NCI-H2107 (cell line): Measurements from ENCODE around the gene TBC1D22A.
"Not testable (repeated sequence)": the region's sequence is repeated elsewhere in the genome, so short reads cannot be mapped to it uniquely, and the experiment has no call there.

Experiments used
- DNase-seq: peaks from one replicate; lab custom pipeline; 2025; lab: John Stamatoyannopoulos, UW

The TBC1D22A gene

DNA sequence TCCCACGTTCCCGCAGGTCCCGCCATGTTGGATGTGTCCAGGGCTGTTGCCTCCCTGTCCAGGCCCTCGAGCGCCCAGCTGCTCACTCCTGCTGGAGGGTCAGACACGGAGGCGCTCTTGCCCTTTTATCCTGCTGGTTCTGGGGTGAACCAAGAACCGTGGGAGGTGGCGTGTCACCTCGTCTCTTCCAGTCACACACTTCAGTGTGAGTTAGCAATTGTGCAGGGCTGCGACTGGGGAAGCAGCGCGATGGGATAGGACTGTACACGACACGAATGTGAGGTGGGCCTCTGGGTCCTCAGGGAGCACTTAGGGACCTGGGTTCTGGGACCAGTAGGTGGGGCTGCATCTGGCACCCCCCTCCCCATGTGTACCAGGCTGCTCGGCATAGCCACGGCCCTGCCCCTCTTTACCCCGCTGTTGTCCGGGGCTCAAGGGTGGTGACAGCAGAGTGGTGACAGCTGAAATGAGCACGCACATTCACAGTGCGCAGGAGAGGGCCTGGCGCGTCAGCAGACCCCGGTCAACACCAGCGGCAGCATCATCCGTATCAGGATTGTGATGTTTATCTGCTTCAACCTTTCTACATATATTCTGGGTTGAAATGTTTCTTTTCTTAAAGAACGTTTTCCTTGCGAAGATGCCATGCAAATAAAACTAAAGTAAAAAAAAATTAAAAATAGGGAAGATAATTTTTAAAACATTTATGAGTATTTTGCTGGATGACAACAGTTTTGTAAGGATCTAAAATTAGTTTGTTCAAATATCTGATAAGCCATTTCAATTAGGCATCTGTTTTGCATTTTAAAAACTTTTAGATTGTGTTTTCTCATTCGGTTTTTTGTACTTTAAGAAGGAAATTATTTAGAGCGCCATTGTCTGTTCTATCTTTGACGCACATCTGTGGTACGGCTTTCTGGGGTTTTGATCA lies 210.7 kb downstream of the TBC1D22A start:
- DNase-seq = no peak

DNA sequence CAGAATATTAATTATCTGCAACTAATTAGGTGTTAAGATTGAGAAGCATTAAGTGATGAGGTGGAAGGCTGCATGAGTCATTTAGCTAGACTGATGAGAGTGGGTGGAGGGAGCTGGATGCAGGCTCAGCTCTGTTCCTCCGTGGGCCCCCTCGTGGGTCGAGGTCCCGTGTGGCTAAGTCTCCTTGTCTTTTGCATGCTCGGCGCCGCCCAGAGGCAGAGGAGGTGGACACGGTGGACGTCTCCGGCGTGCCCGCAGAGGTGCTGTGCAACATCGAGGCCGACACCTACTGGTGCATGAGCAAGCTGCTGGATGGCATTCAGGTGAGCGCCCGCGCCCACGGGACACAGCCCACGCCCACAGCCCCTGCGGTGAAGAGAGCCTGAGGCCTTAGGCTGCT lies 211.6 kb downstream of the TBC1D22A start:
- no peak for DNase-seq

DNA sequence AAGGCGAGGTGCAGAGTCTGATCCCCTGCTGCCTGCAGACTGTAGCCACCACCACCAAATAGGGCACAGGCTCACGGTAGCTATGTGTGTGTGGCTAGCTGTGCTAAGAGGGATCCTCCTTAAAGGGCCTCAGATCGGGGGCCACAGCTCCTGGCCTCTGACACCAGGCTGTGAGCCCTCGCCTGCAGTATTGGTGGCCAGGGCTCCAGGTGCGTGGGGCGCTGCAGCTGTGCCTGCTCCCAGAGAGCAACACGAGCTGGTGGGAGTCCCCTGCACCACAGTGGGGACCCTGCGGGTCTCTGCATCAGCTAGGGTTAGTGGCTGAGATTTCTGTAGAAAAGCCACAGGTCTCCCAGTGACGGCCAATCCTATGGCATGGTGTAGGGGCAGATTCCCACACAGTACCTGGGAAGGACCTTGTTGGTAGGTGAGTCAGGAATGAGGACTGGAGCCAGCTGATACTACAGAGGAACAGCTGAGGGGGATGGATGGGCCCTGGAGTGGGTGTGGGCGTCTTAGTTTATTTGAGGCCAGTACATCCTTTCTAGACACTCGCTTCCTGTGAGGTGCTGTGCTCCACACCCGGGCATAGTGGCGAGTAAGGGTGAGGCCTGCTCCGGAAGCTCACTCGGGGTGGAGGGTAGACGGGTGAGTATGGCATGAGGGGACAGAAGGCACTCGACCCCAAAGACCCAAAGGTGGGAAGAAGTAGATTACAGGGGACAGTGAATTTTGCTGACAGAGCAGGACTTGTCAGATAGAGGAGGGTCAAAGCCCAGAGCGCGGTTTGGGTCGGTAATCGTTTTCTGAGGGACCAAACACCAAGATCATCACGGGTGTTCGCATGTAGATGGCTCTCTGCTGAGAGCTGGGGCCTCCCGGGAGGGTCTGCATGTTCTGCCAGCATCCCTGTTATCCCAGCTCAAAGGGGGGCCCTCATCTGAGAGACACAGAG lies 212.5 kb downstream of the TBC1D22A start:
- no peak for DNase-seq

DNA sequence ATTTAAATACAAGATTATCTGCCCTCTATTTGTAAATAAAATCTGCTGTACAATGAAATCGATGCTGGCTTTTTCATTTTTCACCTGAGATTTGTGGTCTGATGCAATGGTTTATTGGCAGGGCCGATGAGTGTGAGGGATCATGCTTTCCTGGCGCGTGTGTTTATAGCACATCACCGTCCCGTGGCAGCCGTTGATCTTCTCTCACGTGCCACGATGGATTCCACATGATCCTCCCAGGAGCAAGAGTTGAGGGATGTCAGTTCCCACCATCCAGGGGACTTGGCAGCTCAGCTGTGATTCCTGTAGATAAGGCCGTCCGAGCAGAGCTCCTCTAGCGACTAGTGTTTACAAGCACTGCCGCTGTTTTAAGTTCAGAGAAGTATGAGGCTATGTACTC lies 213.7 kb downstream of the TBC1D22A start:
- no peak for DNase-seq

DNA sequence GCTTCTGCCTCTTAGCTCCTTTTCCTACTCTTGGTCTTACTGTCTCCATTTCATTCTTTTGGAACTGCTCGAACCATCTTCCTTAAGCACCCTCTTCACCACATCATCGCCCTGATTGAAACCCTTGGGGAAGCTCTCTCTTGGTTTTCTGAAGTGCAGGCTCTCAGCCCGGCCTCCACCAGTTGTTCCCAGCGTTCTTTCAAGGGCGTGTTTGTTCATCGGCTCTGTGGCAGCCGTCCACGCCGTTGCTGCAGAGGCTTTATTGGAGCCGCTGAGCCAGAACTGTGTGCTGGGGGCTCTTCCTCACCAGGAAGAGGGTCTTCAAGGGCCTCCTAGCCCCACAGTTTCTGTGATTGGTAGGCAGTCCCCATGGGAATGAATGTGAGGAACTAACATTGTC lies 214.1 kb downstream of the TBC1D22A start:
- DNase-seq = no peak

DNA sequence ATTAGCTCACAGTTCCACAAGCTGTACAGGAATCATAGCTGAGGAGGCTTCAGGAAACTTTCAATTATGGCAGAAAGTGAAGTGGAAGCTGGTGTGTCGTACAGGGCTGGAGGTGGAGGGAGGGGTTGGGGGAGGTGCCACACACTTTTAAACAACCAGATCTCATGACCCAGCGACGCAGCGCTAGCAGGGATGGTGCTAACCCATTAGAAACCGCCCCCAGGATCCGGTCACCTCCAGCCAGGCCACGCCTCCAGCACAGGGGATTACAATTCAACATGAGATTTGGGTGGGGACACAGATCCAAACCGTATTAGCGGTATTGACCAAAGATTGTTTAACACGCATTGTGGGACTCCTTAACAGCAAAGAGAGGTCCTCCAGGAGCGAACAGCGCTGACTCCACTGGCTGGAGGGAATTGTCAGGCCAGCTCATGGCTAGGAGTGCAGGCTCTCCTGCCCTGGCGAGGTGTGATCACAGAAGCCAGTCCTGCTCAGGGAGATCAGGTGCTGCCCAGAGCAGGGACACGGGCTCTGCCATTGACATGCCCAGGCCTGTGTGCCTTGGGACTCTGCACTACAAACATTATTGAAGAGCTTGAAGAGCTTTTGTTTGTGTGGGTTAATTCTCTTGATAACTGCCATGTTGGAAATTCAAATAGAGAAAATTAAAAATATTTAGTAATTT lies 215.3 kb downstream of the TBC1D22A start:
- DNase-seq = no peak

DNA sequence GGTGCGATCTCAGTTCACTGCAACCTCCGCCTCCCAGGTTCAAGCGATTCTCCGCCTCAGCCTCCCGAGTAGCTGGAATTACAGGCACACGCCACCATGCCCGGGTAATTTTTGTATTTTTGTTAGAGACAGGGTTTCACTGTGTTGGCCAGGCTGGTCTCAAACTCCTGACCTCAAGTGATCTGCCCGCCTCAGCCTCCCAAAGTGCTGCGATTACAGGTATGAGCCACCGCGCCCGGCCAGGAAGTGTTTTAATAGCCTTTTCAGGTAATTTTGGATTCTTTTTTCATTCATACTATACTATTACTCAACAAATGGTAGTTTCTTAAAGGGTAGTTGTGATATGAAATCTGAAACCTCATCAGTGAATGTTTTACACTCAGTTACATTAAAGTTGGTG lies 216.2 kb downstream of the TBC1D22A start:
- not testable (repeated sequence) for DNase-seq

DNA sequence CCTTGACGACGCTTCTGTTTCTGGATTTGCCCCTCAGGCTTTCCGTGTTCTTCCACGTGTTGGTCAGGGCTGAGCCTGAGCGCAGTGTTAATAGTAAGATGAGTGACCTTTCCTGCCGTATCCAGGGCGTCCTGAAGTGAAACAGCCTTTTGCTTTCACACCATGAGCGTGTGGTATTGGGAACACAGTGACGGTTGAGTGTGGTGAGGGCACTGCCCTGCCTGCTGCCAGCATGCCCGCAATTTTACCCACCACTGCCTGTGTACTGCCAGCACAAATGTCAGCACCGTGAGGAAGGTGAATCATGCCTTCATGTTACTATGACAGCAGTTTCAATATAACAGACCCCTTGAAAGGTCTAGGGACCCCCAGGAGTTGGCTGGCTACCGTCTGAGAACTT lies 217.1 kb downstream of the TBC1D22A start:
- no peak for DNase-seq

DNA sequence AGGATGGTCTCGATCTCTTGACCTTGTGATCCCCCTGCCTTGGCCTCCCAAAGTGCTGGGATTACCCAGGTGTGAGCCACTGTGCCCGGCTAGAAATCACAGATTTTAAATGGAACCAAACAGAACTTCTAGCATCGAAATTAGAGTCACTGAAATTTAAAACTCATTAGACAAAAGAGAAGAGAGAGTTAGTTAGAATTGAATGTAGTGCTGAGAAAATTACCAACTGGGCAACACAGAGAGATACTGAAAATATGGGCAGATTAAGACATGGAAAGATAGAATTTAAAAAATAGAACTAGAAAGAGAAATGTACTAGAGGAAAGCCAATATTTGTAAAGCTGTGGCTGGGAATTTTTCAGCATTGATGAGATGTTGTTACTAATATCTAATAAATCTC lies 217.9 kb downstream of the TBC1D22A start:
- DNase-seq = no peak

DNA sequence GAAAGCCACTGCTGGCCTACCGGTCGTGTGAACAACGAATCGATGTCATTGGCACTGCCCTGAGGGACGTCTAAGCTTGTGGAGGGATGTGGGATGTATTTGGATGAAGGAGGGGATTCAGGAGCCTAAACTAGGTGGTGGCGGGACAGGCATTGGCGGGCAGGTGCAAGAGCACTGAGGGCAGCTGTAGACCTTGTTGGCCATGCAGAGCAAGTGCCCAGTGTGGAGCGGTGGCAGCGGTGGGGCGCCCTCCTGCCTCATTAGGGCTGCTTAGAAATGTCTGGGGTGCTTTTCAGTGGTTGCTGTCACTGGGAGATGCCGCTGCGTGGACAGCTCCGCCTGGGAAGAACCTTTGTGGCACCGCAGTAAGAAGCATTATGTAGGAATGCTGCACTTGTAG lies 220.2 kb downstream of the TBC1D22A start:
- no peak for DNase-seq

DNA sequence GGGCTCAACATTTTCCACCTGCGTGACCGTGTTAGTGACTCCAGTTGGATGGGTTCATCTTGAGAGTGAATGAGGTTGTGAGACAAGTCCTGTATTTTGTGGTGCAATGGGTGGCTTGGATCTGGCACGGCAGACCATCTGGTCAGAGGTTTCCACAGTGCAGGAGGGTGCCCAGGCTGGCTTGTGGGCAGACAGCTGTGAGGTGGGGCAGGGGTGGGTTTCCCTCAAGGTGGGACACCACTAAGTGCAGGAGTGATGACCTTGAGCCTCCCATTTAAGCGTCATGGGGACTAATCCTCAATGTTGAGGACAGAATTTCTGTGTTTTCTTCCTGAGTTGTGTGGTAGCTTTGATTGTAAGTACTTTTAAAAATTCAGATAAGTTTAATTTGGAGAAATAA lies 220.6 kb downstream of the TBC1D22A start:
- no peak for DNase-seq

DNA sequence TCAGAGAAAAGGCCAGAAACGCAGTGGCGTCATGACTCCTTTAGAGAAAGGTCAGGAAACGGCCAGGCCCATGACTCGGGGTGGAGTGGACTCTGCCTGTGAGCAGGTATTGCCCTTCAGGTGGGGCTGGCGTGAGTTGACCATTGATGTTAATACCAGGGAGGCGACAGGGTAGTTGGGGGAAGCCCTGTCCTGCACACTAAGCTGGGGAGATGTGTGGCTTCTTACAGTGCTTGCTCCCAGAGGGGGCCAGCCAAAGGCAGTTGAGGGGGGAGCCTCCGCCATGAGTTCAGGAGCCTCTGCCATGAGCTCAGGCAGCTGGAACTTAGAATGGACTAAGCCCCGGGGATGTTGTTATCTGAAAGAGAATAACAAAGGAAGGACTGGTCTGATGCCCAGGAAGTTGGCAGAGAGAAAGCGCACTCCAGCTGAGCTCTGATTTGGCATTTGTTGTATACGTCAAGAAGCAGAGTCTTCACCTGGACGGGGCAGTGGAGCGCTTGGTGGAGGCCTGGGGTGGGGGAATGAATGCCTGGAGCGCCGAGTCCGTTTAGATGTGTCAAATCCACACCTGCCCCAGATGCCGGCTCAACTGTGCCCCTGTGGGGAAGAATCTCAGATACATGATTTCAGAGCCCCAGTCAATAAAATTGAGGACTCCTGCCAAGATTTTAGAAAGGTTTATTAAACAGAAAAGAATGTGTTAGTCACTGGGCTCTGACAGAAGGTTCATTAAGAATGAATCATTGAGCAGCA lies 222.5 kb downstream of the TBC1D22A start:
- DNase-seq = no peak

DNA sequence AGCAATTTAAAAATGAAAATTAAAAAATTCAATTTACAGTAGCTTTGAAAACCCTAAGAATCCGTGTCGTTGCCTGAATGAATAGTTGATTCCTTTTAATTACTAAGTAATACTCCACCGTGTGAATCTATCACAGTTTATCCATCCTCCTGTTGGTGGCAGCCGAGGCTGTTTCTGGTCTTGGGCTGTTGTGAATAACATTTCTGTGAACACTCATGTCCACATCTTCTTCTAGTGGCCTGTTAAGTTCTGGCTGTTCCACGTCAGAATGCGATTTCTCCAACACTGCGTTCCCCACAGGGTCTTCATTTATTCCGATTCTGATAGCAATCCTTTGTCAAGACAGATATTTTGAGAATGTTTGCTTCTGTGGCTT lies 223.0 kb downstream of the TBC1D22A start:
- DNase-seq = no peak

DNA sequence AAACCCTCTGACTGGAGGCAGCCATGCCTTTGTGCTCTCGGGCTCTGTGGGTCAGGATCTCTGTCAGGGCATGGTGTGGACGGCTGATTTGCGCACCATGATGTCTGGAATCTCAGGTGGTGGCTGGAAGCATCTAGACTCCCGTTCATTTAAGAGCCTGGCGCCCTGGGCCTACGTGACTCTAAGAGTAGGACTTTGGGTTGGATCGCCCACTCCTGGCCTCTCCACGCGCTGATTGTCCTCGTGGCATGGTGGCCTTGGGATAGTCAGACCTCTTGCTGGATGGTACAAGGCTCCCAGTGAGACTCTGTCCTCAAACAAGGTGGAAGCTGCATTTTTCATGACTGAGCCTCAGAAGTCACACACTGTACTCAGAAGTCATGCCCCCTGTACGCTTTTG lies 224.3 kb downstream of the TBC1D22A start:
- no peak for DNase-seq

DNA sequence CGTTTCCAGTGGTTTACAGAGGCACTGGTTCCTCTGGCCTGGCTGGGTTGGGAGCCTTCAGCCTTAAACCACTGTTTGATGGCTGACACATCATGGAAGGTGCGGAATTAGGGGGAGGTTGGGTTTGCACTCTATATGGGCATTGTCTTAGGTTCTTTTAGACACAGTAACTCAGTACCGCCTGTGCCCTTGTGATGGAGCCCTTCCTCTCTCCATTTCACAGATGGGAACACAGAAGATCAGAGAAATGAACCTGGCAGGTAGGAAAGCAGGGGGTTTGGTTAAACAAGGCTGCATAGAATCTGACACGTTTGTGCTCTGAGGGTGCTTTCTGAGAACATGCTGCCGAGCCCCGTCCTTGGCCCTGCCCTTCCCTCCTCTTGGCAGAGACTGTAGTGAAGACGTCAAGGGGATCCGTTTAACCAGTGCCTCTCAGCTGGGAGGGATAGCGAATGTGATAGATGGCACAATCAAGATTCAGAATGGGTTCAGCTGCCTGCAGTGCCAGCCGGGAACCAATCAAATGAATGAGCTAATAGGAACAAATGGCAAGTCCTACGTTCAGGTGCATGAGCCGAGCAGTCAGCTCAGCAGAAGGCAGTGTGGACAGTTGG lies 228.6 kb downstream of the TBC1D22A start:
- no peak for DNase-seq

DNA sequence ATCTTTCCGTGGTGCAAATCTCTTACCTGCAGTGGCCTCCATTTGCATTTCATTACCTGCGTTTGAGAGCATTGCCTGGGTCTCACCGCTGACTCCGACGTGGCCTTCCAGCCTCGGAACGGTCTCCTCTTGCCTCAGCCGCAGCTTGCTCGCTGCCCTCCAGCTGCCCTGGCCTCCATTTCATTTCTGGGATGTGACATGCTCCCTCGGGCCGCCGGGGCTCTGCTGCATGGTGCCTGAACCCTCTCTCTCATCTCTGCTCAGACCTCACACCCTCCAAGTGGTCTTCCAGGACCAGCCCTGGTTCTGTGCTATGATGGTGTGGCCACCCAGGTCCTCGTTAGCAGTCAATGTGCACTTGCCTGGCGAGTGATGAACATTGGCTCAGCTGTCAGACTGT lies 229.2 kb downstream of the TBC1D22A start:
- no peak for DNase-seq

DNA sequence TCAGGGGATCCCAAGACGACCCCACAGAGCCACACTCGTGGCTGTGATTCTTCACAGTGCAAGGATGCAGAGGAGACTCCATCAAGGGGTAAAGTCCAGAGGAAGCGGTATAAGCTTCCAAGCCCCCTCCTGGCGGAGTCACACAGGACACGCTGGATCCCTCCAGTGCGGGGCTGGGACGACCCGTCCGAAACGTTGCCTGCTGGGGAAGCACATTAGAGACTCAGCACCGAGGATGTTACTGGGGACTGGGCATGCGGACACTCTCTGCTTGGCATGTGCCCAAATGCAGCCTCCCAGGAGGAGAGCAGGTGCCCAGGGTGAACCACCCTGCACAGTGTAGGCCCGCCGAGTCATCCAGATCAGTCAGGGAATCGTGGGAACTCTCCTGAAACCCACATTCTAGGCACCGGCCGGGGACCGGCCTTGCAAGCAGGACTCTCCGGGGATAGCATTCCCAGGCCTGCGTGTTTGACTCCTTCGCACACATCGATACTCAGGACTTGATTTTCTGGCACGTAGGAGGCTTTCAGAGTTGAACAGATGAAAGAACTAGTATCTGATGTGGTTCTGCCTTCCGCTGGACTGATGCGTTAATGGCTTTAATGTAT lies 229.8 kb downstream of the TBC1D22A start:
- no peak for DNase-seq

DNA sequence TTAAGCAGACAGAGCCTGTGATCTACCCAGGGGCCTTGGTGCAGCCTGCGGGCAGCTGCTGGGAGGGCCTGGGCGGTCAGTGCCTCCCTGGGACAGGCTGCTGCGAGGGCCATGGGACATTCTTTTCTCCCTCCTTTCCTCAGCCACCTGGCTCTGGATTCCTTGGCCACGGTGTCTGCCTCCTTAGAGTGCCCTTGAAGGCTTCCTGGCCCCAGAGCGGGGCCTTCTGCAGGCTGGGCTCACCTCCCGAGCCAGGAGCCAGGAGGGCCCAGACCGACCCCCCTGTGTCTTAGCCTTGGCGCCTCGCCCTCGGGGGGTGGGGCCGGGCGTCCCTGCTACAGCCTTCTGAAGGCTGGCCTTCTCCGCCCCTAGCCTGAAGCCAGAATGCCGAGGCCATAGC lies 231.2 kb downstream of the TBC1D22A start:
- no peak for DNase-seq

DNA sequence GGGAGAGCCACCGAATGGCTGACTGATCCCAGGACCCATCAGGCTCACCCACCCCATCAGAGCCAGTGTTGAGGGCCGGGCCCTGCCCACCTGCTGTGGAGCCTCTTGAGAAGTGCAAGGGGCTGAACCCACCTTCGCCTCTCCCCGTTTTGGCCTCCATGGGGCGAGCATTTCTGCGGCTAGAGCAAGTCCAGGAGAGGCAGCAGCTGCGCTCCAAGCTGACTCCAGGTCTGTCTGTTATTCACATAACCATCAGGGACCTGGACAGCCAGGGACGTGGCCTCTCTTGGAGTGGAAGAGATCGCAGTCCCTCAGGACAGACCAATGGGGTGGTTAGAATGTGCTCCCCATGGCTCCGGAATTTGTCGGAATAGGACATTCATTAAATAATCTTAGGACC lies 231.8 kb downstream of the TBC1D22A start:
- no peak for DNase-seq

DNA sequence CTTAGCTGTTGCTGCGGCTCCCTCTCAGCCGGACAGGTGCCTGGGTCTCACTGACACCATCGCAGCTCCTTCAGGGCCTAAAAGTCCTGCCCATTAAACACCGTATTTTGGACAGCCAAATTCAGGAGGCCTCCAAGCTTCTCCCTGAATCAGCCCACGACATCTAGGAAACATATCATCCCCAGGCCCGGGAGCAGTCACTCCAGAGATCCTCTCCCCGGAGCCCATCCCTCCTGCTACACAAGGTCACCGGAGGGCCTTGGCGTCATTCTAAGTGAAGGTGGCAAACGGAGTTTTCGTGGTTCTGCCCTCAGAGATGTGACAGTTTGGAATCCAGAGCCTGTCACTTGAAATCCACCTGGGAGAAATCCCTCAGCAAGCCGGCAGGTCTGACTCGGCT lies 232.5 kb downstream of the TBC1D22A start:
- no peak for DNase-seq
